DND-41 (cell line): ENCODE data around the gene ZKSCAN4.

Experiments
- ATAC-seq: fragments of 200-7000 bp; cut with Tn5 transposase; 3 replicates; pipeline ENCODE4 v1.9.1; 2021; ENCODE audit warnings: low read depth; ENCODE audit not compliant: insufficient read depth
- DNase-seq: peaks from one replicate; pipeline ENCODE4 v3.0.0-alpha.2; 2020
- H2AFZ ChIP-seq: 2 replicates; pipeline ENCODE4 v1.6.0; 2012; ENCODE audit warnings: low read depth, low read length
- H3K27ac ChIP-seq: 2 replicates; pipeline ENCODE4 v1.5.1; 2012; ENCODE audit warnings: low read length, inconsistent platforms
- H3K27me3 ChIP-seq: fragments of 200-600 bp; sonication (generic); 2 replicates; pipeline ENCODE4 v1.6.0; 2012; ENCODE audit warnings: low read length, mild to moderate bottlenecking, inconsistent platforms; ENCODE audit not compliant: insufficient read depth, poor library complexity
- H3K36me3 ChIP-seq: 2 replicates; pipeline ENCODE4 v1.5.1; 2012; ENCODE audit warnings: low read length, inconsistent platforms; ENCODE audit not compliant: insufficient read depth
- H3K4me1 ChIP-seq: 2 replicates; pipeline ENCODE4 v1.5.1; 2012; ENCODE audit warnings: mild to moderate bottlenecking, low read length; ENCODE audit not compliant: insufficient read depth
- H3K4me2 ChIP-seq: 2 replicates; pipeline ENCODE4 v1.6.0; 2012; ENCODE audit warnings: mild to moderate bottlenecking, moderate library complexity, low read length, inconsistent platforms; ENCODE audit not compliant: insufficient read depth
- H3K4me3 ChIP-seq, 2 experiments: fragments of 200-600 bp in 1 of 2; shearing (Covaris generic) in 1 of 2; 2 replicates each; pipeline ENCODE4 v1.5.1; 2012 to 2016; ENCODE audit warnings: inconsistent platforms in 2 of 2, low read length in 2 of 2, mild to moderate bottlenecking in 2 of 2, low read depth in 1 of 2, moderate library complexity in 1 of 2
- H3K79me2 ChIP-seq: 2 replicates; pipeline ENCODE4 v1.6.0; 2012; ENCODE audit warnings: low read length, inconsistent platforms; ENCODE audit not compliant: insufficient read depth
- H3K9ac ChIP-seq: 2 replicates; pipeline ENCODE4 v1.6.0; 2012; ENCODE audit warnings: low read depth, mild to moderate bottlenecking, inconsistent platforms, low read length, moderate library complexity
- H3K9me3 ChIP-seq: 2 replicates; pipeline ENCODE4 v1.5.1; 2012; ENCODE audit warnings: low read length, moderate library complexity, mild to moderate bottlenecking, inconsistent platforms; ENCODE audit not compliant: insufficient read depth, severe bottlenecking
- H4K20me1 ChIP-seq: 2 replicates; pipeline ENCODE4 v1.6.0; 2012; ENCODE audit warnings: low read length; ENCODE audit not compliant: insufficient read depth
- EZH2 ChIP-seq: IDR thresholded peaks from 3 replicates; pipeline ENCODE4 v1.6.1; 2012; ENCODE audit warnings: borderline replicate concordance, low read depth, mild to moderate bottlenecking, moderate library complexity, low read length, inconsistent platforms; ENCODE audit not compliant: severe bottlenecking
- TF ChIP-seq, protein P1 (sequence below): IDR thresholded peaks from 2 replicates; pipeline ENCODE4 v1.5.1; 2012; ENCODE audit warnings: borderline replicate concordance, low read length, moderate library complexity, mild to moderate bottlenecking; ENCODE audit not compliant: poor library complexity, severe bottlenecking; ENCODE audit errors: extremely low read depth

ZKSCAN4 gene

DNA sequence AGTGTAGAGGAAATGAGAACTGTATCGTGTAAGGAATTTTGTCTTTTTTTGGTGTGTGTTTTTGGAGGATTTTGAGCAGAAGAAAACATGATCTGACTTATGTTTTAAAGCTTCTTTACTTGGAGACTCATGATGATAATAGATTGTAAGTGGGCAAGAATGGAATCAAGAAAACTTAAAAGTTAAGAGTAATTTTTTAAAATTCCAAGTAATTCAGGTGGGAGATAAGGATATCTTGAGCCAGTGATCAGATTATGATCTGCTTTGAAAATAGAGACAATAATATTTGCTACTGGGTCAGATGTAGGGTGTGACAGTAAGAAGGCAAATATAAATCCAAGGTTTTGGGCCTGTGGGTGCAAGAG lies 15.6 kb upstream of the ZKSCAN4 start:
- H3K4me1 ChIP-seq: peaks cover 32% of the 10 kb centered on the region
- peak overlapping the region; percentile 85 for H3K4me2 ChIP-seq
- DNase-seq (no peak), ATAC-seq (no peak)
- peak overlapping the region; percentile 95 for H3K27ac ChIP-seq
- peak overlapping the region; percentile 93 to 97 for H3K4me3 ChIP-seq
- peaks cover 28% of the 10 kb centered on the region for H3K79me2 ChIP-seq
- peaks cover 11% of the 10 kb centered on the region for H3K36me3 ChIP-seq
- no peak for TF ChIP-seq EZH2
- TF ChIP-seq, protein P1, sequence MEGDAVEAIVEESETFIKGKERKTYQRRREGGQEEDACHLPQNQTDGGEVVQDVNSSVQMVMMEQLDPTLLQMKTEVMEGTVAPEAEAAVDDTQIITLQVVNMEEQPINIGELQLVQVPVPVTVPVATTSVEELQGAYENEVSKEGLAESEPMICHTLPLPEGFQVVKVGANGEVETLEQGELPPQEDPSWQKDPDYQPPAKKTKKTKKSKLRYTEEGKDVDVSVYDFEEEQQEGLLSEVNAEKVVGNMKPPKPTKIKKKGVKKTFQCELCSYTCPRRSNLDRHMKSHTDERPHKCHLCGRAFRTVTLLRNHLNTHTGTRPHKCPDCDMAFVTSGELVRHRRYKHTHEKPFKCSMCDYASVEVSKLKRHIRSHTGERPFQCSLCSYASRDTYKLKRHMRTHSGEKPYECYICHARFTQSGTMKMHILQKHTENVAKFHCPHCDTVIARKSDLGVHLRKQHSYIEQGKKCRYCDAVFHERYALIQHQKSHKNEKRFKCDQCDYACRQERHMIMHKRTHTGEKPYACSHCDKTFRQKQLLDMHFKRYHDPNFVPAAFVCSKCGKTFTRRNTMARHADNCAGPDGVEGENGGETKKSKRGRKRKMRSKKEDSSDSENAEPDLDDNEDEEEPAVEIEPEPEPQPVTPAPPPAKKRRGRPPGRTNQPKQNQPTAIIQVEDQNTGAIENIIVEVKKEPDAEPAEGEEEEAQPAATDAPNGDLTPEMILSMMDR: no peak
- H3K9ac ChIP-seq: peak overlapping the region; percentile 88
- no peaks in the 10 kb centered on the region for H4K20me1 ChIP-seq
- peak overlapping the region; percentile 99 for H2AFZ ChIP-seq
- no peaks in the 10 kb centered on the region for H3K27me3 ChIP-seq
- no peaks in the 10 kb centered on the region for H3K9me3 ChIP-seq

DNA sequence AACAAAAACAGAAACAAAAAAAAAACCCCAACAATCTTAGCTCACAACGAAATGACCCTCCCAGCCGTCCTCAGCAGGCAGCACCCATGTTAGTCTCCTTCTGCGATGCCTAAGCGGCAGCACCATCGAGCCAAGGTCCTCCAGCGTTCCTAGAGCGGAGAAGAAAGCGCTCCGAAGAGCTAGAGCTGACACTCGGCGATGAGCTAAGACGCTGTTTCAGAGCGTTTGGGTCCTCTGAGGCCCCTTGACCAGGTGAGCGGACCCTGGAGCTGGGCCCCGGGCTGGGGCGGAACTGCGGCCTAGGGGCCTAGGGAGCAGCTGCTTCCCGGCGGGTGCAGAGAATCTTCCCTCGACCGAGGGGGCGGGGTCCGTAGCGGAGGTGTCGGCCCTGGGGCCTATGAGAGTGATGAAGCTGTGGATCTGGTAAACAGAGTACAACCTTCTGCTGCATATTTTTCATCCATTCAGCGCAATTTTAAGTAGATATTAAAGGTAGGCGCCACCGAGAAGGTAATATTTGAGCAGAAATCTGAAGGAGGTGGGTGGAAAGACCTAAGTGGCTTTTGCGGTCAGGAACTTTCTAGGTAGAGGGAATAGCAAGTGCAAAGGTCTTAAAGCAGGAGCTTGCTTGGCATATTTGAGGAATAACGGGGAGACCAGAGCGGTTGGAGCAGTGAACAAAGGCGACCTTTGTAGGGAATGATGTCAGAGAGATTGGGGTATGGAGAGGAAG lies 15.1 kb upstream of the ZKSCAN4 start, which contains the start of gene ZSCAN26:
ZSCAN26 (plus strand) TSS at position 182 of the 733 bp plus-strand sequence. CDS start 4,777 bp downstream, outside the sequence.
- DNase-seq (peak; percentile 88), ATAC-seq (peak; percentile 96)
- peak within 1 kb of the TSS; percentile 95 for H3K27ac ChIP-seq

DNA sequence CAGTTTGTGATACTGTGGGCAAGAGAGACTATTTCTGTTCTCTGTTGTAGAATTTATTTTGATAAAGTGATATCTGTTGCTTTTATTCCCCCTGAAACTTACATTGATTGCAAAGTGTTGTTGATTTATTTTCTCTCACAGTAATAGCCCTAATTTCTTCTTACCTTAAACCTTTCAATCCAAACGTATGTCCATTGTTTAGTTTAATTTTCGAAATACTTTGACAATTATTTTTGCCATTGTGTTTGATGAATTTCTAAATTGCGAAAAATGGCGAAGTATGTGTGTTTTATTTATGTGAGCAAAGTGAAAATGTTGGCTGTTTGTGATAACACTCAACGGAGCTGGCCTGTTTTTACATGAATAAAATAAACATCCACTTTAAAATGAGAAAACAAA lies 14.5 kb upstream of the ZKSCAN4 start:
- peak overlapping the region; percentile 99 for H2AFZ ChIP-seq
- DNase-seq: no peak

More for the DNA sequence above, 15.1 kb upstream of the ZKSCAN4 start, which contains the start of gene ZSCAN26:
- Histone ChIP-seq H4K20me1 (no peaks in the 10 kb centered on the region), H3K9me3 (no peaks in the 10 kb centered on the region), H2AFZ (peak within 1 kb of the TSS; percentile 99), H3K79me2 (peaks cover 28% of the 10 kb centered on the region), H3K4me1 (peaks cover 32% of the 10 kb centered on the region), H3K4me3 (peak within 1 kb of the TSS; percentile 93 to 97), H3K9ac (peak within 1 kb of the TSS; percentile 88), H3K4me2 (peak within 1 kb of the TSS; percentile 85), H3K27me3 (no peaks in the 10 kb centered on the region), H3K36me3 (peaks cover 6% of the 10 kb centered on the region)
- TF ChIP-seq EZH2: no peak
- TF ChIP-seq, protein P1: no peak

More for the DNA sequence above, 14.5 kb upstream of the ZKSCAN4 start:
- Histone ChIP-seq H3K27ac (peak overlapping the region; percentile 95), H3K9me3 (no peaks in the 10 kb centered on the region), H3K4me1 (peaks cover 32% of the 10 kb centered on the region), H3K27me3 (no peaks in the 10 kb centered on the region), H4K20me1 (no peaks in the 10 kb centered on the region), H3K36me3 (peaks cover under 1% of the 10 kb centered on the region; the same call in 1 of the 2 replicates), H3K9ac (peak overlapping the region; percentile 88), H3K4me3 (peak overlapping the region; percentile 93 to 97), H3K4me2 (peak overlapping the region; percentile 85), H3K79me2 (peaks cover 28% of the 10 kb centered on the region)
- no peak for TF ChIP-seq EZH2
- TF ChIP-seq, protein P1: no peak
- no peak for ATAC-seq
